ENCODE data around the gene SUSD6. TPM values are rescaled to one million over a fixed set of nuclear protein-coding genes. Genes with fewer than 3 reads are reported as not detected.

SUSD6 gene
- total RNA-seq, 1 donor from 2014 or later = 67.1 TPM

GRCh38 chr14:69763761-69764510, 152.5 kb downstream of the SUSD6 start:
- POLR2A ChIA-PET = no interaction called here
- Mint-ChIP-seq H3K4me1 (peaks cover 28% of the 10 kb centered on the region), H3K27me3 (no peaks in the 10 kb centered on the region), H3K36me3 (ENCODE audit: low read depth) (peaks cover 24% of the 10 kb centered on the region), H3K9me3 (no peaks in the 10 kb centered on the region), H3K4me3 (no peak overlapping the region), H3K27ac (no peak overlapping the region)
- CTCF ChIA-PET = no interaction called here
- intact Hi-C loops (cut with micrococcal nuclease) = no loop called here
- no peak for ATAC-seq (ENCODE audit: low read depth)
- DNase-seq = no peak
- TF ChIP-seq CTCF (IDR thresholded peaks at IDR 0.05) = no peak

Other genes with a start within 250 kb of the SUSD6 start
- gene ERH, start 213.3 kb upstream of the SUSD6 start, total RNA-seq = 252 and 273 TPM in 2 replicates
- 46.4 and 54.5 TPM in 2 replicates for gene SLC39A9, start 212.9 kb upstream of the SUSD6 start, total RNA-seq
- gene PLEKHD1, start 126.9 kb upstream of the SUSD6 start, total RNA-seq = 0.22 and 0.24 TPM in 2 replicates
- 0.05 TPM in 1 of 2 replicates, not detected in the other for gene CCDC177, start 36.7 kb upstream of the SUSD6 start, total RNA-seq
- 394 and 422 TPM in 2 replicates for gene SRSF5, start 155.5 kb downstream of the SUSD6 start, total RNA-seq
- not detected in 2 replicates for gene SLC10A1, start 185.6 kb downstream of the SUSD6 start, total RNA-seq